Activated gamma-delta T cell treated with anti-CD3 and anti-CD28 coated beads, Interleukin-2, amount 50 U/mL, for 16 hours (primary cell): ENCODE results near the gene PIP5K1C.
"Not testable (repeated sequence)": the region's sequence is repeated elsewhere in the genome, so short reads cannot be mapped to it uniquely, and the experiment has no call there.

Source experiments
- DNase-seq: peaks from one replicate; pipeline ENCODE4 v3.0.0-alpha.2; 2020; ENCODE audit warnings: low read depth

The PIP5K1C gene

DNA sequence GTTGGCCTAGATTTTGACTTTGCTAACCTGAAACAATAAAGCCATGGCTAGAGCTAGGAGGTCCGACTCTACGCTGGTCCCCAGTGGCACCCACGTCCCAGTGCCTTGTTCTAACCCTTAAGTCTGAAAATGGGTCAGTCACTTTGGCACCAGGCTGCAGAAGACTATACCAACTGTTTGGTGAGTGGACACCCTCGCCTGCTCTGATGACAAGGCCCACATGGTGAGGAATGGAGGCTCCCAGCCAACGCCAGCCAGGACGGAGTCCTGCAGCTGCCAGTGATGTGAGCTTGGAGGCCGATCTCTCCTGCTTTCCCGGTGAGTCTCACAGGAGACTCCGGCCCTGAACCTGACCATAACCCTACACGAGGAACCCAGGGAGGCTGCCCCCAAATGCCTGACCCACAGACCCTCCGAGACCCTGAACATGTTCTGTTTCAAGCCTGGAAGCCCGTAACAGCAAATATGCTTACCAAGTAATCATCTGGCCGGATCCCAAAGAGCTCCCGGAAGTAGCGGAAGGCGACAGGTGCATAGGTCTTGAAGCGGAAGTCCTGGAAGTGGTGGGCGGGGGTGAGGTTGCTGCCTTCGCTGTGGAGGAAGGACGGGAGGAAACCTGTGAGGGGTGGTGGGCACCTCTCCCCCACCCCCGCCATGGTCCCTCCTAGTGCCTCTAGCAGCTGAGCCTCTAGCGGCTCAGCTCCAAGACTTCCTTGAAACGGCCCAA is 39.6 kb downstream of the PIP5K1C start:
- no peak for DNase-seq

DNA sequence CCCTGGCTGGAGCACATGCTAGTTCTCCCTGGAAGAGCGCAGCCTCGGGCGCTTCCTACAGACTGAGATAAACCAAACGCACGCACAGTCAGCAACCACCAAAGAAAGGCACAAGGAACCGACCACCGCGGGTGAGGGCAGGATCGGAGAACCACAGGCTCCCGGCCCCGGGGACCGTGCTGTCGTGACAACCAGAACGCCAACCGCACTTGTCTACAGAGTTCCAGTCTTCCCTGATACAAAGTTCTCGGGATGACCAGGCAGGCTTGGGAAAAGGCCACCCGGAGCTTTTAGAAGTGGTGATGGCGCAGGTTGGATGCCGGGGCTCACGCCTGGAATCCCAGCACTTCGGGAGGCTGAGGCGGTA is 40.5 kb downstream of the PIP5K1C start:
- no peak for DNase-seq

DNA sequence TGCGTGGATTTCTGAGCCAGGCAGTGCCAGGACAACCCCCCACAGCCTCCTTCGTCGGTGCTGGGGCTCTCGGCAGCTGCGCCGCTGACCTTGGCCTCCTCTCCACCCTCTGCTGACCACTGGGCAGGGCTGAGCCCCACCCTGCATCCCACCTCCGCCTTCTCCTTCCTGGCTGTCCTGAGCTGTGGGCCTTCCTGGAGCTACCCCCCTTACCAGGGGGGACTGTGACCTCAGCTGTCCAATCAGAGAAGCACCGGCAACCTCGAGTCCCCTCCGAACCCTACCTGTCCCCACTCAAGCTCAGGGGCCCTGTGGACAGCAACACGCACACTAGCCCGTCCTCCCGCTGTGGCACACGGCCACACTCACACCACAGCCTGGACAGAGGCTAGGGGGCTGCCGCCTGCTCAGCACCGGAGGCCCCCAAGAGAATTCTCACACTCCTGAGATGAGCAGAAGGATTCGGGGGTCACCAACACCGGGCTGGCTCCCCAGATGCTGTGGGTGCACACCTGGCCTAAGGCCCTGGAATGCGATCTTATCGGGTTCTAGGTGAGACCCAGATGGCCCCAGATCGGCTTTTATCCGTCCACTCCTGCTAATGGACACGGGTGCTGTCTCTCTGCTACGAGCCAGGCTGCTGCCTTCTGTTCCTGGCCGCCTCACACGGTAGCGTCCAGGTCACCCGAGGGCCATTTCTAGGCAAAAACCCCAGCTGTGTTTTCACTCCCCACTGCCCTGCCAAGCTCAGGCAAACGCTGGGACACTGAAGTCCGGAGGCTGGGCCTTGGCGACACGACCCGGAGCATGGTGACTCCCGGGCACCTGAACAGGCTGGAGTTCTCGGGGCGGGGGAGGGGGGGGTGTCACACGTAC is 41.2 kb downstream of the PIP5K1C start:
- DNase-seq = no peak

DNA sequence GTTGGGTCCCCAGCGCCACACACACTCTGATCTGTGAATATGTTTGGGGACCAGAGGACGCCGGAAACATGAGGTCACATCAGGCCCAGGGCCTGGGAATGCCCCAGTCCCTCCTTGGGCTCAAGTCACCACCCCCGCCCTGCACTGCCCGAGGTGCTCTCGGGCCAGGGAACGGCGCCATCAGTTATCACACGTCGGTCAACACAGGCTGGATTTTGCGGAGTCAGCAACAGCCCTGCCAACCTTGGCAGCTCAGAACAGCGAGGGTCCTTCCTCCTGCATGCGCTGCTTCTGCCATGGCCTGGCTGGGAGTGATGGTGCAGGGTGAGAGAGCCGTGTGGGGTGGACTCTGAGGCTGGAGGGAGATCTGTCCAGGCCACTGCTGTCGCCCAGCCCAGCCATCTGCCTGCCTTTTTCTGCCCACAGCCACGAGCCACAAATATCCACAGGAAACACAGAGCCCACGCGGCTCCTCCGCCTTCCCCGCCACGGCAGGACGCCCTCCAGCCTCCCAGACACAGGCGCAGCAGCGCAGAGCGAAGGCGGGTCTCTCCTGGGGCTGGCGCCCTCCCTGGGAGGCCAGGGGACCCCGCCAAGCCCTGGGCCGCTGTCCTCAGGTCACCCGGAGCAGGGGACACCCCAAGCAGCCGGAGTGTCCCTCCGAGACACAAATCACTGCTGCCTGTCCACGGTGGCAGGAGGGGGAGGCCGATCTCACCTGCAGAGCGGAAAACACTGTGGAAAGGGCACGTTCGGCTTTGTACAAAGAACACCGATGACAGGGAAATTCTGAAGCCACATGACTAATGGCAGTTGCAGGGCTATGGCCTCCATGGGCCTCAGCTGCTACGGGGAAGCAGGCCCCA is 42.0 kb downstream of the PIP5K1C start:
- no peak for DNase-seq

DNA sequence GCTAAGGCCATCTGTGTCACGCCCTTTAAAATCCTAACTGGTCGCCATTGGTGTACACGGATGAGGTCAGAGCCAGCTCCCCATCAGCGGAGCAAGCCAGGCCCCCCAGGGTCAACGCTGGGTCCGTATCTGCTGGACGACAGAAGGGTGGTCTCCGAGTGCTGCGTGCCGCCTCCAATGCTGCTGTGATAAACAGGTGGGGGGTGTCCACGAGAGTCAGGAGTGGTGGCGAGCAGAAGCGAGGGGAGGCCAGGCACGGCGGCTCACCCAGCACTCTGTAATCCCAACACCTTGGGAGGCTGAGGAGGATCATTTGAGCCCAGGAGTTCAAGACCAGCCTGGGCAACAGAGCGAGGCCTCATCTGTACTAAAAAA is 42.9 kb downstream of the PIP5K1C start:
- DNase-seq = no peak

DNA sequence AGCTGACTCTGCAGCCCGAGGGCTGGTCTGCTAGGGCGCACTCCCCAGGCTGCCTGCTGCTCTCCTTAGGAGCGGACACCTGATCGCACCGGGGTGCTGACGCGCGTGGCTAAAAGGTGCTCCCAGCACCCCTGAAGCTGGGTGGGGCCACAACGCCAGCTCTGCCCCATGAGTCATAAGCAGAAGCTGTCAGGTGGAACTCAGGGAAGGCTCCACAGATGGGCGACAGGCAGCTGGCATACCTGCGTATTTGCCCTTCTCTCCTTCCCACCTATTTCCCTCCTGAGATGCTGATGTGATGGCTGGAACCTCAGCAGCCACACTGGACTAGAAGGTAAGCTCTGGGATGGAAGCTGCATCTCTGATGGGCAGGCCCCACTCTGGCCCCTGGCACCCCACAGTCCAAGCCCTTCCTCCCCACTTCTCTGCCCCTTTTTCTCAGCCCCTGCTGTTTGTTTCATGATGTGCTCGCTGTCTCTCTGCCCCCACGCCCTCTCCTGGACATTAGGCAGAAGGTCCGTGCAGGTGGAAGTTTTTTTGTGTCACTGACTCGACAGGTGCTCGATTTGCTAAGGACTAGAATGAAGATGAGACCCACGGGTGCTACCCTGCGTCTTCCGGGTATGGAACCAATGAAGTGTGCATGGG is 43.4 kb downstream of the PIP5K1C start:
- DNase-seq = no peak

DNA sequence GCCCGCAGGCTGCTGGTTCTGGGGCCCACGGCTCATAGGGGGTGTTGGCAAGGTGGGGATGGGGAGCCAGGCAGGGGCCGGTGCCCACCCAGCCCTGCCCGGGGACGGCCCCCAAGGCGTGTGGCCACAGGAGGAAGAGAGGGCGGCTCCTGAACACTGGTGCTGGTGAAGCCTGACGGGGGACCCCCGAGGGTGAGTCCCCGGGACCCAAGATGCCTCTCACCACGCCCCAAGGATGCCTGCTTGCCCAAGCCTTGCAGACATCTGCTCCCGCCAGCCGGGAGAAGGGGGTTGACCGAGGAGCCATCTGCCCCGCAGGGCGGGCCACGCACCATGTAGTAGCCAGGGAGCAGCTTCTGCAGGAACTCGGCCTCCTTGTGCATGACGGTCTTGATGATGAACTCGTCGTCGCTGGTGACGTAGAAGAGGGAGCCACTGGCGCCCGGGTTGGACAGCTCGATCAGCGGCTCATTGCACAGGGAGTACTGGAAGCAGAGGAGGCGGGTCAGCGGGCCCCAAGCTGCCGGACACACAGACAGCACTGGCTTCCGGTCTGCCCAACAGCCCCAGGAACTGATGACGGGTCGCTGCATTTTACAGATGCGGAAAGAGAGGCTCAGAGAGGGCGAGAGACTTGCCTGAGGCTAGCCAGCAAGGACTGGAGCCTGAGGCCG is 44.1 kb downstream of the PIP5K1C start:
- DNase-seq = no peak

DNA sequence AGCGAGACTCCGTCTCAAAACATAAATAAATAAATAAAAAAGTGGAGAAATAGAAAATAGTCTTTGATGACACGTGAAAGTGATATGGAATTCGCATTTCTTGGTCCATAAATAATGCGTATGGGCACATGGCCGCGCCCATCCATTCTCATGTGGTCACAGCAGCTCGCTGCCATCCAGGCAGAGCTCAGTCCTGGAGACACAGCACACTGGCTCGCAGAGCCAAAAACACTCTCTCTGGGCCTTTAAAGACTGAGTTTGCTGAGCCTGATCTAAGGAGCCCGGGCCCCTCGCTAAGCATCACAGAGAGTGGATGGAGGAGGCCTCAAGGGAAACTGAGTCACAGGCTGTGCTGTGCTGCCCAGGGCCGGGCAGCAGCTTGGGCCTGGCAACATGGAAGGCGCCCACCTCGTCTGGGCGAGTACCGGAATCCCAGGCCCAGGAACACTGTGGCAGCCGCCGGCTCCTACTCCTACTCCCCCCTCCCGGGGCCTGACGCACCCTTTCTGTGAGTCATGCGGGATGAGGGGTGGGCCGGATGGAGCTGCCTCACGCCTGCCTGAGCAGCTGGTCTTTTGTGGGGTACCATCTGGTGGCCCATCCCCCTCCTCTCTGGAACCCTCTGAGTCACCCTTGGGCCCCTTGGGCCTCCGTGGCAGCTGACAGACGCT is 44.7 kb downstream of the PIP5K1C start:
- no peak for DNase-seq

DNA sequence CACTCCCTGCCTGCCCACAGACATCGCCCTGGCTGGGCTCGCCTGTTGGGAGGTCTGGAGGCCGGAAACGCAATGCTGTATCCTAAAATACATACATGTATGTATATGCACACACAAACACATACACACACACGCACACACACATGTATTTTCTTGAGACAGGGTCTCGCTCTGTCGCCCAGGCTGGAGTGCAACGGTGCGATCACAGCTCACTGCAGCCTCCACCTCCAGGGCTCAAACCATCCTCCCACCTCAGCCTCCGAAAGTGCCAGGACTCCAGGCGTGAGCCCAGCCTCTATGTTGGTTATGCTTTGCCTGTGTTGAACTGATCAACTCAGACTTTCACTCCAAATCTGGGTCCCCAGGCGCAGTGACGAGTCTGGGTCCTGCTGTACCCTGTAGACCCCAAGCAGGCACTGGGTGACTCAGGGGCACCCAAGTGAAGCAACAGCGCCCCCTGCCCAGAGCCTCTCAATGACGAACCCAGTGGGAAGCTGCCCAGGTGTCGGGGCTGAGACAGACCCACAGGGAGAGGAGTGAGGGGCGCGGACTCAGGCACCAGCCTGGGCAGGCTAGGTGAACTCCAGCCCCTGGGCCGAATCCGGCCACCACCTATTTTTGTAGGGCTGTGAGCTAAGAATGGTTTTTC is 46.3 kb downstream of the PIP5K1C start:
- no peak for DNase-seq

DNA sequence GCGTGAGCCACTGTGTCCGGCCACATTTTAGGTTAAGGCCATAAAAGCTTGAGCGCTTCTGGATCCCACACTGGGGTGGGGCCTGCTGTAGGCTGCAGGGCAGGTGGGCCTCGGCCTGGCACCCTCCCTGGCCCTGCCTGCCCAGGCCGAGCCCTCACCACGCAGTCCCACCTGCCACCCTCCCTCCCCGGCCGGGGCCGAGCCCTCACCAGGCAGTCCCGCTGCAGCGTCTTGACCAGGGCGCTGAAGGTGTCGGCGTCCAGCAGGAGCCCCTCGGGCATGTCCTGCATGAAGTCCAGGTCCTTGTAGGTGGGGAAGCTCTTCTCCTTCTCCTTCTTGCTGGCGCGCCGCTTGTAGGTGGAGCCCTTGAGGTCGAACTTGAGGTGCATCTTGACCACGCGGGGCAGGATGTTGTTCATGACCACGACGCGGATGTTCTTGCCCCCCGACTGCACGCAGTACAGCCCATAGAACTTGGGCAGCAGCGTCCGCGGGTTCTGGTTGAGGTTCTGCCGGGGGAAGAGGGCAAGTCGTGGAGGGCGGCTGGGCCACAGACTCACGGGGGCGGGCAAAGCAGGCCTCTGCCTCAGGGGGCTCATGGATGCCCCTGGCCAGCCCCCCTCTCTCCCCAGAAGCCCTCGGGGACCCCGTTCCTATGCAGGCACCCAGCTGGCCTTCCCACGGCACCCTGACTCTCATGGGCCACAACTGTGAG is 47.0 kb downstream of the PIP5K1C start:
- no peak for DNase-seq

DNA sequence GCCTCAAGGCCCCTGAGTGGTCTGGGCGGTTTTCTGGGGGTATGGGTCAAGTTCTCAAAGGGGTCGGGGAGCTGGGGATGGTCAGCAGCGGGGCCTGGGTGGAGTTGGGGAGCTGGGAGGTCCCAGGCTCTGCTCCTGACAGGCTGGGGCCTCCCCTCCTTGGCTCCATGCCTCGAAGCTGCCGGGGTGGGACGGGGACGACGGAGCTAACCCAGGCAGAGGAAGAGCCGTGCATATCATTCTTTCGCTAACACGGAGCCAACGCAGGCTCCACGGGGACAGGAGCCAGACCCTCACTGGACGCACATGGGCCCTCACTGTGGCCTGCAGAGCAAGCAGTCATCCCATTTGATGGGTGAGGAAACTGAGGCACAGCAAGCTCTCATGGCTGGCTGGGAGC is 47.8 kb downstream of the PIP5K1C start:
- no peak for DNase-seq

DNA sequence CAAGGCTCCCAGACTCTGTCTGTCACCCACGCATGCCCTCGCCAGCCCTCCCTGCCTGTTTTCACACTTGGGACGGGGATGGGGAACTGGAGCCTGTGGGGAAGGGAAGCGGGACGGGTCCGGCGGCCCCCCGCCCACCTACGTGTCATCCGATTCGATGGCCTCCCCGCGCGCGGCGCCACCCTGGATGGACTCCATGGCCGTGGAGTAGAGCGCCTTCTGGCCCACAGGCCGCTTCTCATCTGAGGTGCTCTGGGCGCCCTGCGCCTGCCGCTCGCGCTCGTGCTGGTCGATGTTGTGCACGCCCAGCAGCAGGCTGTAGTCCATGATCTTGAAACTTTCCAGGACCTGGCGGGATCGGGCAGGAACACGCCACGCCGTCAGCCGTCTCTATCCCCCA is 48.6 kb downstream of the PIP5K1C start:
- no peak for DNase-seq

DNA sequence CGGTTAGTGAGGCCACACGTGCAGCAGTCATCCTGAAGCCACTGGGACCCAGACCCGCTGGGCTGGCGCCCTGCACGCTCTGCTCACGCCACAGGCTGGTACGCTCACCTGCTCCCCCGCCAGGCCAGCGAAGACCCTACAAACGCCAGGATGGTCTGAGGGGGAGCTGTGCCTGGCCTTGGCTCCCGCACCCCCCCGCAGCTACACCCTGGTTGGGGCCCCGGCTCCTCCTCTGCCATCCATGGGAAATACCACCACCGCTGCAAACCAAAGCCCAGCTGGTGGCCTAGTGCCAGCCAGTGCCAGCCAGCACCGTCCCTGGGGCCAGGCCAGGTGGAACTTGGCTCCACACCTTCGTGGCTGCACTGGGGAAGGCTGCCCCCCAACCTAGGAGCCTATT is 50.4 kb downstream of the PIP5K1C start:
- no peak for DNase-seq

DNA sequence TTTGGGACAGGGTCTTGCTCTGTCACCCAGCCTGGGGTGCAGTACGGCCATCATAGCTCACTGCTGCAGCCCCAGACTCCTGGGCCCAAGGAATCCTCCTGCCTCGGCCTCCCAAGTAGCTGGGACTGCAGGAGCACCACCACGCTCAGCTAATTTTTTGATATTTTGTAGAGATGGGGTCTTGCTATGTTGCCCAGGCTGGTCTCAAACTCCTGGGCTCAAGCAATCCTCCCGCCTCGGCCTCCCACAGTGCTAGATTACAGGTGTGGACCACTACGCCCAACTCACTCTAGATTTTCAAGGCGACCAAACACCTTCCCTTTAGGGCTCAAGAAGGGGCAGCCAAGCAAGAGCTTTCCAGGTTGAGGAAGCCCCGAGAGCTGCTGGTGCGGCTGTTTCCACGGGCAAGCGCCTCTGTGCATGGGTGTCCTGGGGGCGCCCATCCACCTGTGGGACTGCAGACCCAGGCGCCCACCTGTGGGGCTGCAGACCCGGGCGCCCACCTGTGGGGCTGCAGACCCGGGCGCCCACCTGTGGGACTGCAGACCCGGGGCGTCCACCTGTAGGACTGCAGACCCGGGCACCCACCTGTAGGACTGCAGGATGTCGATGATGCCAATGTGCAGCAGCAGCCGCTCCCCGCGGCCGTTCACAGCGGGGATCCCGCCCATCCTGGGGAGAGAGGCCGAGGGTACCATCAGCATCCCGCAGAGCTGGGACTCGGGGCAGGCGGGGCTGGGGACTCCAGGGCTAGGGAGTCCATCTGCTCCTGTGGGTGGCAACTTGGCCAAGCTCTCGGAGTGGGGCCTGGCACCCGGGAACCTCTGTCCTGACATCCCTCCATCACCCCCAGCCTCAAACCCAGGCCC is 52.0 kb downstream of the PIP5K1C start:
- DNase-seq = no peak

DNA sequence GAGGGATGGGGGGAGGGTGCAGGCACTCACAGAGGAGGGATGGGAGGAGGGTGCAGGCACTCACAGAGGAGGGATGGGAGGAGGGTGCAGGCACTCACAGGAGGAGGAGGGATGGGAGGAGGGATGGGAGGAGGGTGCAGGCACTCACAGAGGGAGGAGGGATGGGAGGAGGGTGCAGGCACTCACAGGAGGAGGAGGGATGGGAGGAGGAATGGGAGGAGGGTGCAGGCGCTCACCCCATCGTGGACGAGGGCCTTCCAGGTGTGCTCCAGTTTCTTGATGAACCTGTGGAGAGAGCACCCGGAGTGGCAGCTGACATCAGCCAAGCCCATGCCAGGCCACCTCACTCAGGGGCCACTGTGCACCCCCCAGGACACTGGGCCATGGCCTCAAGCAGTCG is 53.2 kb downstream of the PIP5K1C start:
- DNase-seq = not testable (repeated sequence)

DNA sequence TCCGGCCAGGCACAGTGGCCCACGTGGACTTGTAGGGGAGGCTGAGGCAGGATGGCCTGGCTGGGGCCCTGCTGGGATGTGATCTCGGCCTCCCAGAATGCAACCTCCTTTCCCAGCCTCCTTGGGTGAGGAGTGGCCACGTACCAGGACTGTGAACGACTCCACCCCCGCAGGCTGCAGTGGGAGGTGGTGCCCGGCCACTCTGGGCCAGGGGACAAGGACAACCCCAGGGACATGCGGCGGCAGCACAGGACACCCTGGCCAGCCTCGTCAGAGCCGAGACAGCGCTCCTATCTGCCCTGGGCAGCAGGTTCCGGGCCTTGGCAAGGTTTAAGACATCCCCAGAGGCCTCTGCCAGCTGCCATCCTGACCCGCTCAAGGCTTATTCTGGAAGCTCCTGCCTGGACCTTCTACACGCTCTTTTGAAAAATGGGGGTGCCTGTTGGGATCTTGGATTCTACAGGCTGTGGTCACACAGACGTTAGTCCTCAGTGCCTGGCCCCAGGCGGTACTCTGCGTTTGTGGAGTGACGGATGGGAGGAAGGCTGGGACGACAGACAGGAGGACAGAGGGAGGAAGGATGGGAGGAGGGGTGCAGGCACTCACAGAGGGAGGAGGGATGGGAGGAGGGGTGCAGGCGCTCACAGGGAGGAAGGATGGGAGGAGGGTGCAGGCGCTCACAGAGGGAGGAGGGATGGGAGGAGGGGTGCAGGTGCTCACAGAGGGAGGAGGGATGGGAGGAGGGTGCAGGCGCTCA is 53.8 kb downstream of the PIP5K1C start:
- DNase-seq = no peak

DNA sequence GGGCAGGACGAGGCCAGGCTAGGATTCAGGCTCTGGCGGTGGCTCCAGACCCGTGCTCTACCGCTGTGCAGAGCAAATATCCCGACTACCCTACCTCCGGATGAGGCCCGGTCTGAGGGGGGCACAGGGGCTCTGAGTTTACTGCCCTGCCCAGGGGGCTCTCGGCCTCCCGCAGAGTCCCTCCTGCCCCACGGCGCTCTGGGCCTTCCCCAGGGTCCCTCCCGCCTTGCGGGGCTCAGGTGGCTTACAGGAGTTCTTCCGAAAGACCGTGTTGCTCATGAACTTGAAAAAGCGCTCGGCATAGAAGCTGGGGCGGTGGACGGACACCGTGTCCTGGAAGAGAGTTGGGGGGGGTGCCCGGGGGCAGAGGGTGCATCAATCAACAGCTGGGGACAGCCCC is 54.5 kb downstream of the PIP5K1C start:
- no peak for DNase-seq

DNA sequence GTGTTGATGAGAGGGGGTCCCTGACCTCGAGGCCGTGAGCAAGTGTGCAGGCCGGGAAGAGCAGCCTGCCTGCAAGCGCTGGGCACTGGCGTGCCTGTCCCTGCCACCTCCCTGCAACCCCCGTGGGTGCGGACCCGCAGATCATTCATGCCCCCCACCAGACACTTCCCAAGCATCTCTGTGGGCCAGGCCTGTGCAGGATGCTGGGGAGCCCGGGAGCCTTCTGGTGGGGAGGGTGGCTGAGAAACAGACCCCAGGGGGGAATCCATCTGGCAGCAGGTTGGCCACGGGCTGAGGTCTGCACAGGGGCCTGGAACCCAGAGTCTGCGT is 55.2 kb downstream of the PIP5K1C start:
- DNase-seq = no peak
